ENCODE results near the gene THOC6.
"Not testable (repeated sequence)": the region's sequence is repeated elsewhere in the genome, so short reads cannot be mapped to it uniquely, and the experiment has no call there.

Gene THOC6

GRCh38 chr16:3070608-3071111 is 46.8 kb downstream of the THOC6 start:
- Histone ChIP-seq H3K9ac (ENCODE audit: low read depth in 1 of 2, low read length in 2 of 2) (no peak overlapping the region), H3K4me3 (ENCODE audit: low read length in 2 of 2) (no peak overlapping the region), H3K9me3 (ENCODE audit: control insufficient read depth in 2 of 2, low read length in 2 of 2) (no peaks in the 10 kb centered on the region), H3K4me1 (ENCODE audit: control insufficient read depth in 2 of 2, insufficient read depth in 2 of 2, low read length in 2 of 2) (peaks cover 17 to 22% of the 10 kb centered on the region in 2 donors), H3K27ac (ENCODE audit: low read depth in 2 of 2, low read length in 2 of 2) (no peak overlapping the region), H3K27me3 (ENCODE audit: control insufficient read depth in 2 of 2, insufficient read depth in 2 of 2, low read length in 2 of 2) (peaks cover 0 to 1% of the 10 kb centered on the region in 2 donors), H3K36me3 (ENCODE audit: control insufficient read depth in 2 of 2, insufficient read depth in 2 of 2, low read length in 2 of 2) (peaks cover 0 to 3% of the 10 kb centered on the region in 2 donors)

- Histone ChIP-seq H3K27me3 (ENCODE audit: control insufficient read depth in 2 of 2, insufficient read depth in 2 of 2, low read length in 2 of 2) (peaks cover 0 to 1% of the 10 kb centered on the region in 2 donors), H3K4me1 (ENCODE audit: control insufficient read depth in 2 of 2, insufficient read depth in 2 of 2, low read length in 2 of 2) (peaks cover 7 to 14% of the 10 kb centered on the region in 2 donors), H3K9me3 (ENCODE audit: control insufficient read depth in 2 of 2, low read length in 2 of 2) (no peaks in the 10 kb centered on the region), H3K36me3 (ENCODE audit: control insufficient read depth in 2 of 2, insufficient read depth in 2 of 2, low read length in 2 of 2) (peaks cover 0 to 3% of the 10 kb centered on the region in 2 donors), H3K27ac (ENCODE audit: low read depth in 2 of 2, low read length in 2 of 2) (no peak overlapping the region), H3K9ac (ENCODE audit: low read depth in 1 of 2, low read length in 2 of 2) (no peak overlapping the region), H3K4me3 (ENCODE audit: low read length in 2 of 2) (no peak overlapping the region)
These were observed 47.8 kb downstream of the THOC6 start for GRCh38 chr16:3071655-3072054.

GRCh38 chr16:3072148-3072547 is 48.3 kb downstream of the THOC6 start:
- not testable (repeated sequence) for H3K4me3 ChIP-seq (ENCODE audit: low read length in 2 of 2); H3K9ac ChIP-seq (ENCODE audit: low read depth in 1 of 2, low read length in 2 of 2); H3K27ac ChIP-seq (ENCODE audit: low read depth in 2 of 2, low read length in 2 of 2); H3K9me3 ChIP-seq (ENCODE audit: control insufficient read depth in 2 of 2, low read length in 2 of 2); H3K27me3 ChIP-seq (ENCODE audit: control insufficient read depth in 2 of 2, insufficient read depth in 2 of 2, low read length in 2 of 2); H3K36me3 ChIP-seq (ENCODE audit: control insufficient read depth in 2 of 2, insufficient read depth in 2 of 2, low read length in 2 of 2)
- H3K4me1 ChIP-seq (ENCODE audit: control insufficient read depth in 2 of 2, insufficient read depth in 2 of 2, low read length in 2 of 2), result peaks cover 7 to 14% of the 10 kb centered on the region in 2 donors

- H3K27ac ChIP-seq (ENCODE audit: low read depth in 2 of 2, low read length in 2 of 2); H3K9me3 ChIP-seq (ENCODE audit: control insufficient read depth in 2 of 2, low read length in 2 of 2); H3K27me3 ChIP-seq (ENCODE audit: control insufficient read depth in 2 of 2, insufficient read depth in 2 of 2, low read length in 2 of 2); H3K36me3 ChIP-seq (ENCODE audit: control insufficient read depth in 2 of 2, insufficient read depth in 2 of 2, low read length in 2 of 2); H3K4me3 ChIP-seq (ENCODE audit: low read length in 2 of 2); H3K9ac ChIP-seq (ENCODE audit: low read depth in 1 of 2, low read length in 2 of 2): not testable (repeated sequence)
- peaks cover 8 to 14% of the 10 kb centered on the region in 2 donors for H3K4me1 ChIP-seq (ENCODE audit: control insufficient read depth in 2 of 2, insufficient read depth in 2 of 2, low read length in 2 of 2)
These were observed 48.9 kb downstream of the THOC6 start for GRCh38 chr16:3072576-3073263.

- H3K9me3 ChIP-seq (ENCODE audit: control insufficient read depth in 2 of 2, low read length in 2 of 2), result no peaks in the 10 kb centered on the region
- peaks cover 9 to 10% of the 10 kb centered on the region in 2 donors for H3K4me1 ChIP-seq (ENCODE audit: control insufficient read depth in 2 of 2, insufficient read depth in 2 of 2, low read length in 2 of 2)
- peak overlapping the region in 1 of 2 donors; percentile 27 for H3K27ac ChIP-seq (ENCODE audit: low read depth in 2 of 2, low read length in 2 of 2)
- H3K4me3 ChIP-seq (ENCODE audit: low read length in 2 of 2), result peak overlapping the region in 1 of 2 donors; percentile 54
- peaks cover 0 to 3% of the 10 kb centered on the region in 2 donors for H3K36me3 ChIP-seq (ENCODE audit: control insufficient read depth in 2 of 2, insufficient read depth in 2 of 2, low read length in 2 of 2)
- H3K27me3 ChIP-seq (ENCODE audit: control insufficient read depth in 2 of 2, insufficient read depth in 2 of 2, low read length in 2 of 2), result peaks cover 0 to 1% of the 10 kb centered on the region in 2 donors
- no peak overlapping the region for H3K9ac ChIP-seq (ENCODE audit: low read depth in 1 of 2, low read length in 2 of 2)
These were observed 49.6 kb downstream of the THOC6 start for GRCh38 chr16:3073448-3073847.

- no peak overlapping the region for H3K9ac ChIP-seq (ENCODE audit: low read depth in 1 of 2, low read length in 2 of 2)
- peak overlapping the region in 1 of 2 donors; percentile 1 for H3K4me3 ChIP-seq (ENCODE audit: low read length in 2 of 2)
- H3K9me3 ChIP-seq (ENCODE audit: control insufficient read depth in 2 of 2, low read length in 2 of 2), result no peaks in the 10 kb centered on the region
- H3K4me1 ChIP-seq (ENCODE audit: control insufficient read depth in 2 of 2, insufficient read depth in 2 of 2, low read length in 2 of 2), result peaks cover 9% of the 10 kb centered on the region in 2 donors
- peak overlapping the region; percentile 46 to 54 for H3K27ac ChIP-seq (ENCODE audit: low read depth in 2 of 2, low read length in 2 of 2)
- peaks cover 0 to 1% of the 10 kb centered on the region in 2 donors for H3K27me3 ChIP-seq (ENCODE audit: control insufficient read depth in 2 of 2, insufficient read depth in 2 of 2, low read length in 2 of 2)
- H3K36me3 ChIP-seq (ENCODE audit: control insufficient read depth in 2 of 2, insufficient read depth in 2 of 2, low read length in 2 of 2), result no peaks in the 10 kb centered on the region
These were observed 51.2 kb downstream of the THOC6 start for GRCh38 chr16:3074860-3075522.

- no peak overlapping the region for H3K9ac ChIP-seq (ENCODE audit: low read depth in 1 of 2, low read length in 2 of 2)
- H3K27me3 ChIP-seq (ENCODE audit: control insufficient read depth in 2 of 2, insufficient read depth in 2 of 2, low read length in 2 of 2), result peaks cover 0 to 1% of the 10 kb centered on the region in 2 donors
- H3K4me1 ChIP-seq (ENCODE audit: control insufficient read depth in 2 of 2, insufficient read depth in 2 of 2, low read length in 2 of 2), result peaks cover 9% of the 10 kb centered on the region in 2 donors
- peak overlapping the region; percentile 46 to 54 for H3K27ac ChIP-seq (ENCODE audit: low read depth in 2 of 2, low read length in 2 of 2)
- H3K36me3 ChIP-seq (ENCODE audit: control insufficient read depth in 2 of 2, insufficient read depth in 2 of 2, low read length in 2 of 2), result no peaks in the 10 kb centered on the region
- H3K9me3 ChIP-seq (ENCODE audit: control insufficient read depth in 2 of 2, low read length in 2 of 2), result no peaks in the 10 kb centered on the region
- peak overlapping the region in 1 of 2 donors; percentile 1 for H3K4me3 ChIP-seq (ENCODE audit: low read length in 2 of 2)
These were observed 51.7 kb downstream of the THOC6 start for GRCh38 chr16:3075523-3075915.

GRCh38 chr16:3075946-3076345 is 52.1 kb downstream of the THOC6 start:
- H3K27ac ChIP-seq (ENCODE audit: low read depth in 2 of 2, low read length in 2 of 2), result peak overlapping the region in 1 of 2 donors; percentile 54
- H3K9me3 ChIP-seq (ENCODE audit: control insufficient read depth in 2 of 2, low read length in 2 of 2); H3K4me1 ChIP-seq (ENCODE audit: control insufficient read depth in 2 of 2, insufficient read depth in 2 of 2, low read length in 2 of 2); H3K9ac ChIP-seq (ENCODE audit: low read depth in 1 of 2, low read length in 2 of 2); H3K27me3 ChIP-seq (ENCODE audit: control insufficient read depth in 2 of 2, insufficient read depth in 2 of 2, low read length in 2 of 2); H3K4me3 ChIP-seq (ENCODE audit: low read length in 2 of 2); H3K36me3 ChIP-seq (ENCODE audit: control insufficient read depth in 2 of 2, insufficient read depth in 2 of 2, low read length in 2 of 2): not testable (repeated sequence)

- Histone ChIP-seq H3K27ac (ENCODE audit: low read depth in 2 of 2, low read length in 2 of 2) (peak overlapping the region in 1 of 2 donors; percentile 54), H3K9ac (ENCODE audit: low read depth in 1 of 2, low read length in 2 of 2) (no peak overlapping the region), H3K27me3 (ENCODE audit: control insufficient read depth in 2 of 2, insufficient read depth in 2 of 2, low read length in 2 of 2) (peaks cover 0 to 1% of the 10 kb centered on the region in 2 donors), H3K4me1 (ENCODE audit: control insufficient read depth in 2 of 2, insufficient read depth in 2 of 2, low read length in 2 of 2) (peaks cover 9% of the 10 kb centered on the region in 2 donors), H3K9me3 (ENCODE audit: control insufficient read depth in 2 of 2, low read length in 2 of 2) (no peaks in the 10 kb centered on the region), H3K36me3 (ENCODE audit: control insufficient read depth in 2 of 2, insufficient read depth in 2 of 2, low read length in 2 of 2) (no peaks in the 10 kb centered on the region), H3K4me3 (ENCODE audit: low read length in 2 of 2) (no peak overlapping the region)
These were observed 52.7 kb downstream of the THOC6 start for GRCh38 chr16:3076577-3076976.

Data from mucosa of rectum (tissue), 2 donors.